Cardiac fibroblast (primary cell): ENCODE measurements around the gene GPR171.

Experiments used
- DNase-seq, 2 donors: peaks; one replicate each; pipeline versions ENCODE4 v3.0.0 to v3.0.0-alpha.2; 2010; ENCODE audit warnings: low read depth in 2 of 2
- H3K4me3 ChIP-seq, 2 donors: replicated peaks in 1 of 2; 1 replicate in 1 of 2; 2 replicates in 1 of 2; pipeline ENCODE4 v1.5.1; 2011; ENCODE audit warnings: low read depth in 2 of 2, low read length in 2 of 2, mild to moderate bottlenecking in 2 of 2, moderate library complexity in 1 of 2
- TF ChIP-seq, protein P1 (sequence below): IDR thresholded peaks from one replicate; pipeline ENCODE4 v1.5.1; 2011; ENCODE audit warnings: low read depth, mild to moderate bottlenecking, low read length, inconsistent platforms

The GPR171 gene

DNA sequence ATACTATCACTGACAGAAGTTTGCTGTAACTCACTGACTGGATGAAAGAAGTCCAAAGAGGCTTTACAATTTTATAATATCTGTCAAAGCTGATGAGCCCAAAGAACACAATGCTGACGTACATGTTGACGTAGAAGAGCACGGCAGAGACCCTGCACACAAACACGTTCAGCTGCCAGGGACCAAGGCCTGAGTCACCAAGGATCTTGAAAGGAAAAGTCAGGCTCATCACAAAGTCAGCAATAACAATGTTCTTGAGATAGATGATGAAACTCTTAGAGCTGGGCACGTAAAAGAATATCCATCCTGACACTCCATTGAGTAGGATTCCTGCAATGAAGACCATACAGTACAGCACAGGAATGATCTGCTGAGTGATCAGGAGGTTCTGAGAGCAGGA lies 10.9 kb upstream of the GPR171 start:
- no peak overlapping the region for H3K4me3 ChIP-seq
- DNase-seq = peak; percentile 41 to 61
- TF ChIP-seq, protein P1, sequence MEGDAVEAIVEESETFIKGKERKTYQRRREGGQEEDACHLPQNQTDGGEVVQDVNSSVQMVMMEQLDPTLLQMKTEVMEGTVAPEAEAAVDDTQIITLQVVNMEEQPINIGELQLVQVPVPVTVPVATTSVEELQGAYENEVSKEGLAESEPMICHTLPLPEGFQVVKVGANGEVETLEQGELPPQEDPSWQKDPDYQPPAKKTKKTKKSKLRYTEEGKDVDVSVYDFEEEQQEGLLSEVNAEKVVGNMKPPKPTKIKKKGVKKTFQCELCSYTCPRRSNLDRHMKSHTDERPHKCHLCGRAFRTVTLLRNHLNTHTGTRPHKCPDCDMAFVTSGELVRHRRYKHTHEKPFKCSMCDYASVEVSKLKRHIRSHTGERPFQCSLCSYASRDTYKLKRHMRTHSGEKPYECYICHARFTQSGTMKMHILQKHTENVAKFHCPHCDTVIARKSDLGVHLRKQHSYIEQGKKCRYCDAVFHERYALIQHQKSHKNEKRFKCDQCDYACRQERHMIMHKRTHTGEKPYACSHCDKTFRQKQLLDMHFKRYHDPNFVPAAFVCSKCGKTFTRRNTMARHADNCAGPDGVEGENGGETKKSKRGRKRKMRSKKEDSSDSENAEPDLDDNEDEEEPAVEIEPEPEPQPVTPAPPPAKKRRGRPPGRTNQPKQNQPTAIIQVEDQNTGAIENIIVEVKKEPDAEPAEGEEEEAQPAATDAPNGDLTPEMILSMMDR = no peak

DNA sequence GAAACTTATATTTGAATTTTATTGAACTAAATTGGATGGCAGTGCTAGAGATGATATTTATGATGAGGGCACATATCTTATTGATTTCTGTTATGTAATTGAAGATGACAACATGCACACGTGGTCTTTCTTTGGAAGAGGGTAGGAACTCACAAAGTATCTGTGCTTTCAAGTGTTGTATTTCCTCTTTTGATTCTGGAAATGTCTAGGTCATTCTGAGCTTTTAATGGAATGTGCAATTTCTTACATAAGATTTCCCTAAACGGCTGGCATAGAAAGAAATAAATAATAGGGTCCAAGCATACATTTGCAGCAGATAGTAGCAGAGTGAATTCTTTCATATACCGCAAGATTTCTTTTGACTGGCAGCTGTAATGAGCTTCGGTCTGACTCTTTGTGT lies 10.1 kb upstream of the GPR171 start:
- H3K4me3 ChIP-seq = no peak overlapping the region
- TF ChIP-seq, protein P1 = no peak
- DNase-seq = no peak

DNA sequence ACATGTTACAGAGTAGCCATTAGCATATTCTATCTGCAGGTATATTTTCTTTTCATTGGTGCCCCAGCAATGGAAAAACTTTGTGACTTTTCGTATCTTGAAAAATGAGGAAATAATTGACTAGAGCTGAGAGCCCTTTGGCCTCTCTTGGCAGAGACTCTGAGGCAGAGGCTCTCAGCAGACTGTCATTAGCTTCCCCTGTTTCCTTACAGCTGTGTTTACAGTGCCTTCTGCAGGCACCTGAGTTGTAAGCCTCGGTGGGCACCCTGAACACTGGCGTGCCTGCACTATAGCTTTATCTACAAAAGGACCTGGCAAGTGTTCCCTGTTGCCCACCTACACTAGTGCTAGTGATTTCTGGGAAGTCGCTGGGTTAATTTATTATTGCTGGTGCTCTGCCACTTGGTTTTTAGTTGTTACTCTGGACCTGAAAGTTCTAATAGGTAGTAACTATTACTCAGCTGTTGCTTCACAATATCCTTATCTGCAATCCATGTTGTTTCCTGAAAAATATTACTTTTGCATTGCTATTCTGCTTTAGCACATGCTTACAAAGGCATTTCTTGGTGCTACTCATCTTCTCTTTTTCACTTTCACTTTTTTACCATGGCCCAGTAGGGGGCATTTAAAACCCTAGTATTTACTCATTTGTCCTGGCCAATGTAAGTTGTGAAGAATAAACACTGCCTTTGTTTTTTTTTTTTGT lies 7.8 kb upstream of the GPR171 start:
- H3K4me3 ChIP-seq = no peak overlapping the region
- DNase-seq = peak; percentile 25 to 45
- TF ChIP-seq, protein P1 = peak; percentile 31

DNA sequence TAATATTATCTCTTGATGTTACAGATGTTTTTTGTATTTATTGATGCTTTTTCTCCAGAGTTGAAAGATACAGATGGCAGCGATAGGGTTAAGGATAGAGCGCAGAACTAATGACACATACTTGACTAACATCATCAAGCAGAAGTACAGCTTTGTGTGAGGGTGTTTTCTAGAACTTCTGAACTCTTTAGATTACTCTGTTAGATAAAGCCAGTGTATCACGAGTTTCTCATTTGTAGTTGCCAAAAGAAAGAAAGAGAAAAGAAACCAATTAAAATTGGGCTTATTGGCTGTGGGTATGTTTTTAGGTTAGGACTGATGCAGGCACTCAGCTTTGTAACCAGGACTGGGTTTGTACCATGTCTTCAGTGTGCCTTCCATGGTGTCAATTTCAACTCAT lies 6.6 kb upstream of the GPR171 start:
- no peak for DNase-seq
- TF ChIP-seq, protein P1 = no peak

DNA sequence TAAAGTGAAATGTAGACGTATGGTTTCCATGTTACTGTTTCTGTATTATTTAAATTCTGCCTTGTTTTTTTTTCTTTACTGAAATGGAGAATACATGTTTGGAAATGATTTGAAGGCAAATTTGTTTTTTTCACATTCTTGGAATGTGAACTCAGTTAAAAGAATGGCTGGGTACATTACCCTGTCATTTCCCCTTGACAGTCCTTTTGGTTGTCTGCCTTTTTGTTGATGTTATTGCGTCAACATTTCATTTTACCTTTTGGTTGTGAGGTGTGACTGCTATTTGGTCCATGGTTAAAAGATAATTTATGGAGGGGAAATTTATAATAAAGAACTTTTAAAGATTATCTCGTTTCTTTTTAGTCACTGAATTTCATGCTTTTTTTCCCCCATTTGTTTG lies 3.2 kb upstream of the GPR171 start:
- no peak for DNase-seq
- no peak overlapping the region for H3K4me3 ChIP-seq
- TF ChIP-seq, protein P1 = no peak

More for the DNA sequence above, 6.6 kb upstream of the GPR171 start:
- no peak overlapping the region for H3K4me3 ChIP-seq

DNA sequence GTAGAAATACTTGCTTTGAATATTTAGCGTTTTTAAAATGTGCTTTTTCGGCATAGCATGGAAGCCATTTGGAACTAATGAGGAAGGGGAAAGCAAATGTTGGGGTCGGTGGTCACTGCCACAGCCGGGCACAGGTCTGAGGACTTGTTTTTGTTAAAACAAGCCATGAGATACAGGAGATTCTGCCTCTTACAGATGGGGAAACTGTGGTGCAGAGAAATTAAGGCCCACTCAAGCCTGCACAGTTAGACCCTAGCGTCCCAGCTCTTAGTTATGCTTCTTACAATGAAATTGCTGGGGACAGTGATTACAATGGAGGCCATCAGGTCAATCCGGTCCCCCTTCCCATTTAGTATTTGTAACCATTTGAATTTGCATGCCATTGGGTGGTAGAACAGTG lies 2.5 kb upstream of the GPR171 start:
- TF ChIP-seq, protein P1 = no peak
- DNase-seq = no peak
- no peak overlapping the region for H3K4me3 ChIP-seq
